NCI-H1092 treated with DMSO at 0.1 percent for 48 hours (cell line): ENCODE results near the gene DHX36.

Source experiments
- DNase-seq: peaks from one replicate; lab custom pipeline; 2025; lab: John Stamatoyannopoulos, UW

Gene DHX36

GRCh38 chr3:154290187-154290586 is 34.1 kb downstream of the DHX36 start:
- DNase-seq, result no peak

- DNase-seq, result no peak
These were observed 39.1 kb downstream of the DHX36 start for GRCh38 chr3:154285221-154285620.

GRCh38 chr3:154280161-154280560 is 44.1 kb downstream of the DHX36 start:
- no peak for DNase-seq

- DNase-seq, result no peak
These were observed 48.3 kb downstream of the DHX36 start for GRCh38 chr3:154275965-154276364.

- no peak for DNase-seq
These were observed 49.0 kb downstream of the DHX36 start for GRCh38 chr3:154275292-154275691.

- DNase-seq, result no peak
These were observed 49.9 kb downstream of the DHX36 start for GRCh38 chr3:154274348-154274747.

- no peak for DNase-seq
These were observed 50.9 kb downstream of the DHX36 start for GRCh38 chr3:154273381-154273780.

GRCh38 chr3:154254527-154254926 is 69.8 kb downstream of the DHX36 start:
- DNase-seq, result no peak

- DNase-seq, result peak; percentile 56
These were observed 71.3 kb downstream of the DHX36 start for GRCh38 chr3:154252759-154253638.

- no peak for DNase-seq
These were observed 72.7 kb downstream of the DHX36 start for GRCh38 chr3:154251610-154252009.

- DNase-seq, result no peak
These were observed 74.0 kb downstream of the DHX36 start for GRCh38 chr3:154250291-154250690.

GRCh38 chr3:154247806-154248415 is 76.4 kb downstream of the DHX36 start:
- DNase-seq, result peak; percentile 31

- no peak for DNase-seq
These were observed 79.6 kb downstream of the DHX36 start for GRCh38 chr3:154244644-154245043.

GRCh38 chr3:154243353-154243752 is 80.9 kb downstream of the DHX36 start:
- no peak for DNase-seq

- no peak for DNase-seq
These were observed 81.5 kb downstream of the DHX36 start for GRCh38 chr3:154242766-154243165.

- no peak for DNase-seq
These were observed 82.8 kb downstream of the DHX36 start for GRCh38 chr3:154241496-154241895.

GRCh38 chr3:154240235-154240634 is 84.1 kb downstream of the DHX36 start:
- no peak for DNase-seq

- no peak for DNase-seq
These were observed 88.0 kb downstream of the DHX36 start for GRCh38 chr3:154236331-154236730.

- no peak for DNase-seq
These were observed 89.0 kb downstream of the DHX36 start for GRCh38 chr3:154235330-154235729.

- no peak for DNase-seq
These were observed 95.1 kb downstream of the DHX36 start for GRCh38 chr3:154229217-154229590.

- no peak for DNase-seq
These were observed 95.6 kb downstream of the DHX36 start for GRCh38 chr3:154228561-154229216.

GRCh38 chr3:154227531-154227930 is 96.8 kb downstream of the DHX36 start:
- no peak for DNase-seq

GRCh38 chr3:154225536-154225935 is 98.8 kb downstream of the DHX36 start:
- no peak for DNase-seq
